Stimulated activated CD8-positive, alpha-beta memory T cell treated with anti-CD3 and anti-CD28 coated beads, Interleukin-15, amount 100 ng/mL, for 48 hours (primary cell): ENCODE results near the gene PLOD1.

Experiments
- DNase-seq, 2 donors: peaks; one replicate each; pipeline ENCODE4 v3.0.0-alpha.2; 2020; ENCODE audit warnings: low read depth in 2 of 2

Gene PLOD1

DNA sequence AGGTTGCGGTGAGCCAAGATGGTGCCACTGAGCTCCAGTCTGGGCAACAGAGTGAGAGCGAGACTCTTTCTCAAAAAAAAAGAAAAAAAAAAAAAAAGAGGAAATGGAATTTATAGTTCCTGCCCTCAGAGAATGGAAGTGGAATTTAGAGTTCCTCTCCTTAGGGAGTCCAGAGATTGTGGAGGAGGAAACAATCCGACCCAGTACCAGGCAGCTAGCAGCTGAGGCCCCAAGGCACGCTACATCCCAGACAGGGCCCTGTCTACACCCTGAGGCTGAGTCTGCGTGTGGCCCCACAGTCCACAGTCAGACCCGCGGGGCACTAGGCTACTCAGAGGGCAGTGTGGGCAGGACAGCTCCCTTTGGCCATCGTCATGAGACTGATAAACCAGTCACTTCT lies 43.8 kb downstream of the PLOD1 start:
- no peak for DNase-seq

GRCh38 chr1:11979028-11979850 lies 44.7 kb downstream of the PLOD1 start:
- no peak for DNase-seq

- DNase-seq: peak; percentile 95
Observed at GRCh38 chr1:11979851-11980675, 45.5 kb downstream of the PLOD1 start, which contains the start of gene MFN2. Gene MFN2 (plus strand): TSS chr1:11980444. CDS start chr1:11989169, 8,725 bp downstream.

DNA sequence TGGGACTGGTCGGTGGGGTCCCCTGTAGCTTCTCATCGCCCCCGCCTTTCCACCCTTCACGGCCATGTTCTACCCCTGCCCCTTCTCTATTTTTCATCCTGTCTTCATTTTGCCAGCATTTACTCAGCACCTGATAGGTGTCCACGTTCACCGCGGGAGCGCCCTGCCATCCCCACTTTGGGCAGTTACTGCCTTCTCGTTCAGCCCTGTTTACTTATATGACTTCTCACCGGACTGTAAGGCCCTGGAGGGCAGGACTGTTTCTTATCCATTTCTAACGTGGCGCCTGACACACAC lies 46.1 kb downstream of the PLOD1 start:
- no peak for DNase-seq

- no peak for DNase-seq
Observed at GRCh38 chr1:11981378-11982009, 47.0 kb downstream of the PLOD1 start.

DNA sequence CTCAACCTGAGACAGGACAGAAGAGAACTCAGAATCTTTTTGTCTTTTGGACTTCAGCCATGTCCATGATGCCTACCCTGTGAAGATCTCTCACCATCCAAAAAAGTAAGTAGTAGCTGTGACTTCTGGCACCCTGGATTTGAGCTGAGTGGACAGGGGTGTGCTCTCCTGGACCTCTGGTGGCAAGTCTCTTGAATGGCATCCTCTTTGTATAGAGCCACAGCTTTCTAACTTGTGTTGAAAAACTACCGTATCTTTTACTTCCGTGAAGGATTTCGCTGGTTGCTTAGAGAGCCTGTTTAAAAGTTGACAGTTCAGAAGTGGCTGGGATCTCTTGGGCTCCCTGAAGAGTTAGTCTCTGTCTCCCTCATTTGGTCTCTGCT lies 47.5 kb downstream of the PLOD1 start:
- no peak for DNase-seq

- no peak for DNase-seq
Observed at GRCh38 chr1:11984121-11984520, 49.6 kb downstream of the PLOD1 start.

DNA sequence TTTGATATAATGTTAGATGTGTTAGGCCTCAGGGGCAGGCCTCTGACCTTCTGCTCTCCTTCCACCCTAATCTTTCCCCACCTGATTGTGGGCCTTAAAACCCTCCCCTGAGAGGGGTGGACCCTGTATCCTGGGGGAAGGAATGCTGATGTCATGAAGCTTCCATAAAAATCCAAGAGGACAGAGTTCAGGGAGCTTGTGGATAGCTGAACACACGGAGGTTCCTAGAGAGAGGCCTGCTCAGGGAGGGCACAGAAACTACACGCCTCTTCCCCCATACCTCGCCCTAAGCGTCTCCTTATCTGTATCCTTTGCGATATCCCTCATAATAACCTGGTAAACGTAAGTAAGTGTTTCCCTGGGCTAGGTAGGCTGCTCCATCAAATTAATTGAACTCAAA lies 50.1 kb downstream of the PLOD1 start:
- no peak for DNase-seq

DNA sequence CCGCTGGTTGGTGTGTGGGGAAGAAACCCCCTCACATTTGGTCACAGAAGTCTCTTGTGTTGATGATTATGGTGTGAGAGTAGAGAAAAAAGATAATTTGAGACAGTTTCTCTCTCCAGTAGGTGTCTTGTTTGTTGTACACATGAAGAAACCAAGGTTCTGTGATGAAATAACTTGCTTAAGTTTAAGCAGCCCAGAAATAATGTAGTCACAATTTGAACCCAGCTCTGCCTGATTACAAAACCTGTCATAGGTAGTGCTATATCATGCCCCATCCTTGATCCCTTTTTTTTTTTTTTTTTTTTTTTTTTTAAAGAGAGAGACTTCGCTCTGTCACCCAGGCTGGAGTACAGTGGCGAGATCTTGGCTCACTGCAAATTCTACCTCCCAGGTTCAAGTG lies 50.7 kb downstream of the PLOD1 start:
- DNase-seq: no peak

DNA sequence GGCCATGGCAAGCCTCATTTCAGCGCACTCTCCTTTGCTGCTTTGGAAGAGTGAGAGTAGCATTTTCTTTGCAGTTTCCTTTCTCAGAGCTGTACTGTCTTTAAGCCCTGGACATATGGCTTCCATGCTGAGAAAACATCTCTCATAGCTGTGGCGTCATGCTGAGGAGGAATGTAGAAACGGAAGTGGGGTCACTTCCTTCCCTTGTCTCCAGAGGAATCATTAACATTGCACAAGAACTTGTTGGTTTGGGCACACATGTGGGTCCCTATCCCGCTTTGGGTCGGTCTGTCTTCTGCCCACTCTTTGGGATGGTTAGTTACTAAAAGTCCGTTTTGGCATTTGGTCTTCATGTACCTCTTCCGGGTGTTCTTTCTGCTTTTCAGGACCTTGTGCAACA lies 51.3 kb downstream of the PLOD1 start:
- DNase-seq: no peak

- no peak for DNase-seq
Observed at GRCh38 chr1:11989669-11990068, 55.2 kb downstream of the PLOD1 start.

- no peak for DNase-seq
Observed at GRCh38 chr1:11990303-11991032, 56.0 kb downstream of the PLOD1 start.

DNA sequence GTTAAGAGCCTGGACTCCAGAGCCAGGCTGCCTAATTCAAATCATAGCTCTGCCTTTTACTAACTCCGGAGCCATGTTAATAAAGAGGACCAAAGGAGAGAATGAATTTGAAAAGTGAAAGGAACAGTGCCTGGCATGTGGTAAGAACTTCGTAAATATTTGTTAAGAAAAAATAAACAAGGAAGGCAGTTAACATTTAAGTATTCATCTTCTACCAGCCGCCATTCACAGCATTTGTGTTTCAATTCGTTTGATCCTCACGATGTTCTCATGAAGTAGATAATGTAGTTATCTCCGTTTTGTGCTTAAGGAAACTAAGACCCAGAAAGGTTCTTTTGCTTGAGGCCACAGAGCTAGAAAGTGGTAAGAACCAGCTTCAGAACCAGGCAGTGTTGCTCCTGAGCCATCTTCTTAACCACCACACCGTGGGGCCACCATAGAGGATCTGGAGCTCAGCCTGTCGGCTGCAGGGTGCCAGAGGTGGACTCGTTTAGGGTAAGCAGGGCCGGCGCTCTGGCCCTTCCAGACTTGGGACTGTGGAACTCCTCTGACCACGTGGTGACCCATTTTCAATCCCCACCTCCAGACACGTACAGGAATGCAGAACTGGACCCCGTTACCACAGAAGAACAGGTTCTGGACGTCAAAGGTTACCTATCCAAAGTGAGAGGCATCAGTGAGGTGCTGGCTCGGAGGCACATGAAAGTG lies 57.6 kb downstream of the PLOD1 start:
- no peak for DNase-seq

DNA sequence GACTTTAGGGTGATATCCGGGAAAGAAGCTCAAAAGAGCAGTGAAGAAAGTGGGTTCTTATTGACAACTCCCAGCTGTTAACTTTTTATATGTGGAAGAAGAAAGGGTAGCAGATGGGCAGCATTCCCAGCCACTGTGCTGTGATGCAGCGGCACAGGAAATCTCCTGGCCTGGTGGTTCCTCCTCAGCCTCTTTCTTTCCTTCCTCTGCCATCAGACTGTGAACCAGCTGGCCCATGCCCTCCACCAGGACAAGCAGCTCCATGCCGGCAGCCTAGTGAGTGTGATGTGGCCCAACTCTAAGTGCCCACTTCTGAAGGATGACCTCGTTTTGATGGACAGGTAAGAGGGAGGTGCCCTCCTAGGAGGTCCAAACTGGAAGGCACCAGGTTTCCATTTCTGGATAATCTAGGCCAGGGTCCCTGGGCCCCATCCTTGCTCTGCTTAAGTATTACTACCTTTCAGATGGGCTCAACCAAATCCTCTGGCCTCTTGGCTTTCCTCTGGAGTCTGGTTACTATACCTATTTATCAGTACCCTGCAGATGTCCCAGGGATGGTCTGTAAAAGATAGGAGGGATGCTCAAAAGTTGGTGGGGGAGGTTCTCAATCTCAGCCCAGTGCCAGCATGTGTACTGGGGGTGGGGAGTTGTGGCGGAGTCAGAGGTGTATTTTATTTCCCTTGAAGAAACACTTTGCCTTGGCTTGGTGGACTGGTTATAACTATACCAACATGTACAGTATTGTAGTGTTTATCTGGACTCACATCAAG lies 62.7 kb downstream of the PLOD1 start:
- no peak for DNase-seq

GRCh38 chr1:11998636-11999035 lies 64.1 kb downstream of the PLOD1 start:
- DNase-seq: no peak

GRCh38 chr1:11999236-11999635 lies 64.7 kb downstream of the PLOD1 start:
- DNase-seq: no peak

- DNase-seq: peak in 1 of 2 donors; percentile 25
Observed at GRCh38 chr1:12001249-12001917, 66.9 kb downstream of the PLOD1 start.

GRCh38 chr1:12001996-12002493 lies 67.5 kb downstream of the PLOD1 start:
- DNase-seq: no peak

DNA sequence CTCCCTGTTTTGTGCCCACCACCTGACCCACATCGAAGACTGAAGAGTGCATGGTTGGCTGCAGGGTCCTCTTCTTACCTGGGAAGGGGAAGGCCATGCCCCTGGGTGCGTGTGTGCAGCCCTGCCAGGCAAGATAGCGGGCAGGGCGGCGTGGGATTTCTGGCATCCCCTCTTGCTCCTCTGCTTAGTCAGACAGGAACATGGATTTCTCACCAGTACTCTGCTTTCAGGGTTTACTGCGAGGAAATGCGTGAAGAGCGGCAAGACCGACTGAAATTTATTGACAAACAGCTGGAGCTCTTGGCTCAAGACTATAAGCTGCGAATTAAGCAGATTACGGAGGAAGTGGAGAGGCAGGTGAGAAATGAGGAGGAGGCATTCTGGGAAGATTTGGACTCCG lies 69.2 kb downstream of the PLOD1 start:
- DNase-seq: no peak
